Esophagus squamous epithelium (tissue), 4 donors: Measurements from ENCODE around the gene DCC.

ENCODE experiments used
- CTCF ChIP-seq, 6 experiments: fragments of 450-650 bp in 4 of 6; fragments of 200-600 bp in 2 of 6; sonication (generic) in 2 of 6; IDR thresholded peaks; one replicate each; pipeline ENCODE4 v1.5.1; 2016 to 2019; ENCODE audit warnings: antibody characterized with exemption in 6 of 6, mild to moderate bottlenecking in 4 of 6, moderate library complexity in 4 of 6
- POLR2A ChIP-seq, 4 donors: fragments of 450-650 bp; IDR thresholded peaks; one replicate each; pipeline ENCODE4 v1.6.1; 2017; ENCODE audit warnings: antibody characterized with exemption in 4 of 4, mild to moderate bottlenecking in 4 of 4, moderate library complexity in 3 of 4

GRCh38 chr18:52694804-52695203 is 354.8 kb downstream of the DCC start:
- no peak for TF ChIP-seq CTCF (IDR thresholded peaks at IDR 0.05)
- no peak for TF ChIP-seq POLR2A (IDR thresholded peaks at IDR 0.05)
